Measurements from ENCODE around the gene MKX. TPM values are rescaled to one million over a fixed set of nuclear protein-coding genes. Genes with fewer than 3 reads are reported as not detected.

MKX gene
- total RNA-seq, 1 donor from 2014 or later: 3.9 TPM

DNA sequence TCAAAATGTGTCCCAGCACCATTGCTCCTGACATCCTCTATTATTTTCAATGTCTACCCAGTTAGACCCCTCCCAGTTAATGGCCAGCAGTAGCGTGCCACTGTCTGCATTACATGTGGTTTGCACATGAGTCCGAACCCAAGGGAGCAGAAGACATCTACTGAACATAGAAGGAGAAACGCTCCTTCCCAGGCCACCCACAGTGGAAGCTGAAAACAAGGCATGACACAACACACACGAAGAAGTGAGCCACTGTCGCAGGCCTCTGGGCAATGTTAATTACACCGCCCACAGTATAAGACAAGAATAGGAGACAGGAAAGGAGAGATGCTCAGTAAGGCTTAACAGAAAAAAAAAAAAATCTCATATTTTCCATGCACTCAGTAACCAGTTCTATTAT, 50.5 kb downstream of the MKX start:
- Histone ChIP-seq H3K4me3 (ENCODE audit: insufficient read depth, low read depth, low read length) (no peak overlapping the region), H3K27ac (ENCODE audit: low read depth, low read length) (no peak overlapping the region), H3K36me3 (ENCODE audit: insufficient read depth, low read length) (no peaks in the 10 kb centered on the region), H3K79me2 (ENCODE audit: insufficient read depth, low read length) (no peaks in the 10 kb centered on the region), H3K27me3 (ENCODE audit: insufficient read depth, low read length) (no peaks in the 10 kb centered on the region), H4K20me1 (ENCODE audit: insufficient read depth, low read length) (no peaks in the 10 kb centered on the region), H3K9me3 (ENCODE audit: insufficient read depth, low read depth, low read length) (no peaks in the 10 kb centered on the region), H3K9ac (ENCODE audit: low read length) (no peak overlapping the region), H3K4me1 (ENCODE audit: insufficient read depth, low read length) (no peaks in the 10 kb centered on the region), H3K4me2 (ENCODE audit: low read length) (no peak overlapping the region), H2AFZ (ENCODE audit: low read depth, low read length) (no peak overlapping the region)
- no peak overlapping the region for H3K4me3 Mint-ChIP-seq (ENCODE audit: unreplicated experiment)
- no peak for FAIRE-seq
- no peak overlapping the region for H3K27ac Mint-ChIP-seq (ENCODE audit: unreplicated experiment)
- no peaks in the 10 kb centered on the region for H3K36me3 Mint-ChIP-seq (ENCODE audit: low read depth, unreplicated experiment)
- H3K27me3 Mint-ChIP-seq (ENCODE audit: low read depth, unreplicated experiment): no peaks in the 10 kb centered on the region
- peaks cover 9% of the 10 kb centered on the region for H3K4me1 Mint-ChIP-seq (ENCODE audit: low read depth, unreplicated experiment)
- TF ChIP-seq, protein P1, sequence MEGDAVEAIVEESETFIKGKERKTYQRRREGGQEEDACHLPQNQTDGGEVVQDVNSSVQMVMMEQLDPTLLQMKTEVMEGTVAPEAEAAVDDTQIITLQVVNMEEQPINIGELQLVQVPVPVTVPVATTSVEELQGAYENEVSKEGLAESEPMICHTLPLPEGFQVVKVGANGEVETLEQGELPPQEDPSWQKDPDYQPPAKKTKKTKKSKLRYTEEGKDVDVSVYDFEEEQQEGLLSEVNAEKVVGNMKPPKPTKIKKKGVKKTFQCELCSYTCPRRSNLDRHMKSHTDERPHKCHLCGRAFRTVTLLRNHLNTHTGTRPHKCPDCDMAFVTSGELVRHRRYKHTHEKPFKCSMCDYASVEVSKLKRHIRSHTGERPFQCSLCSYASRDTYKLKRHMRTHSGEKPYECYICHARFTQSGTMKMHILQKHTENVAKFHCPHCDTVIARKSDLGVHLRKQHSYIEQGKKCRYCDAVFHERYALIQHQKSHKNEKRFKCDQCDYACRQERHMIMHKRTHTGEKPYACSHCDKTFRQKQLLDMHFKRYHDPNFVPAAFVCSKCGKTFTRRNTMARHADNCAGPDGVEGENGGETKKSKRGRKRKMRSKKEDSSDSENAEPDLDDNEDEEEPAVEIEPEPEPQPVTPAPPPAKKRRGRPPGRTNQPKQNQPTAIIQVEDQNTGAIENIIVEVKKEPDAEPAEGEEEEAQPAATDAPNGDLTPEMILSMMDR (IDR thresholded peaks at IDR 0.05; ENCODE audit: insufficient read depth, low read depth, low read length): no peak
- no peak for TF ChIP-seq EZH2 (IDR thresholded peaks at IDR 0.05; ENCODE audit: insufficient read depth, low read length)
- no peaks in the 10 kb centered on the region for H3K9me3 Mint-ChIP-seq (ENCODE audit: unreplicated experiment)
- no peak for DNase-seq (ENCODE audit: low read depth)

GRCh38 chr10:27692663-27693062, 53.0 kb downstream of the MKX start:
- H3K27ac ChIP-seq (ENCODE audit: low read depth, low read length): no peak overlapping the region
- no peaks in the 10 kb centered on the region for H3K79me2 ChIP-seq (ENCODE audit: insufficient read depth, low read length)
- no peak overlapping the region for H3K4me3 Mint-ChIP-seq (ENCODE audit: unreplicated experiment)
- FAIRE-seq (no peak), DNase-seq (ENCODE audit: low read depth) (no peak)
- no peaks in the 10 kb centered on the region for H3K4me1 ChIP-seq (ENCODE audit: insufficient read depth, low read length)
- H3K9ac ChIP-seq (ENCODE audit: low read length): no peak overlapping the region
- H3K4me3 ChIP-seq (ENCODE audit: insufficient read depth, low read depth, low read length): no peak overlapping the region
- TF ChIP-seq, protein P1 (IDR thresholded peaks at IDR 0.05; ENCODE audit: insufficient read depth, low read depth, low read length): no peak
- TF ChIP-seq EZH2 (IDR thresholded peaks at IDR 0.05; ENCODE audit: insufficient read depth, low read length): no peak
- no peaks in the 10 kb centered on the region for H3K27me3 ChIP-seq (ENCODE audit: insufficient read depth, low read length)
- H3K27me3 Mint-ChIP-seq (ENCODE audit: low read depth, unreplicated experiment): no peaks in the 10 kb centered on the region
- no peak overlapping the region for H3K4me2 ChIP-seq (ENCODE audit: low read length)
- no peak overlapping the region for H3K27ac Mint-ChIP-seq (ENCODE audit: unreplicated experiment)
- no peaks in the 10 kb centered on the region for H4K20me1 ChIP-seq (ENCODE audit: insufficient read depth, low read length)
- H2AFZ ChIP-seq (ENCODE audit: low read depth, low read length): no peak overlapping the region
- H3K9me3 Mint-ChIP-seq (ENCODE audit: unreplicated experiment): peaks cover 7% of the 10 kb centered on the region
- H3K36me3 Mint-ChIP-seq (ENCODE audit: low read depth, unreplicated experiment): no peaks in the 10 kb centered on the region
- no peaks in the 10 kb centered on the region for H3K9me3 ChIP-seq (ENCODE audit: insufficient read depth, low read depth, low read length)
- no peaks in the 10 kb centered on the region for H3K36me3 ChIP-seq (ENCODE audit: insufficient read depth, low read length)
- peaks cover 9% of the 10 kb centered on the region for H3K4me1 Mint-ChIP-seq (ENCODE audit: low read depth, unreplicated experiment)

DNA sequence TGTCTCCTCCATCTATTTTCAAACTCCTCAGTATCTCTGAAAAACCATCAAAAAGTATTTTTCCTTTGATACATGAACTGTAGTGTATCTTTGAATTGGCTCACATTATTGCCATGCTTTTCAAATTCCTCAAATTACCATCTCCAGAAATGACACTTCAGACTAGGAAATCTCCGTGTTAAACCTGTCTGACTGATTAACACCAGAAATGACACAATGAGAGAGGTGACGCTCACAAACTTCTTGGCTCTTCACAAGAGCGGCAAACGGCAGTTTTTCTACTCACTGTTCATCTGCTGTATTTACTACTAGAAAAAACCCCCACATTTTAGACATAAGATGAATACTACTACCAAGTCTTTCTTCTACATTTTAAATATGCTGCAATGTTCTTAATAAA, 56.6 kb downstream of the MKX start:
- H3K27ac ChIP-seq (ENCODE audit: low read depth, low read length): no peak overlapping the region
- H3K79me2 ChIP-seq (ENCODE audit: insufficient read depth, low read length): no peaks in the 10 kb centered on the region
- H3K36me3 Mint-ChIP-seq (ENCODE audit: low read depth, unreplicated experiment): no peaks in the 10 kb centered on the region
- H4K20me1 ChIP-seq (ENCODE audit: insufficient read depth, low read length): no peaks in the 10 kb centered on the region
- peaks cover 7% of the 10 kb centered on the region for H3K9me3 Mint-ChIP-seq (ENCODE audit: unreplicated experiment)
- H3K4me3 ChIP-seq (ENCODE audit: insufficient read depth, low read depth, low read length): no peak overlapping the region
- H3K27ac Mint-ChIP-seq (ENCODE audit: unreplicated experiment): no peak overlapping the region
- no peak overlapping the region for H3K9ac ChIP-seq (ENCODE audit: low read length)
- no peak overlapping the region for H3K4me3 Mint-ChIP-seq (ENCODE audit: unreplicated experiment)
- H3K4me1 ChIP-seq (ENCODE audit: insufficient read depth, low read length): no peaks in the 10 kb centered on the region
- no peak overlapping the region for H2AFZ ChIP-seq (ENCODE audit: low read depth, low read length)
- TF ChIP-seq, protein P1 (IDR thresholded peaks at IDR 0.05; ENCODE audit: insufficient read depth, low read depth, low read length): no peak
- no peak for TF ChIP-seq EZH2 (IDR thresholded peaks at IDR 0.05; ENCODE audit: insufficient read depth, low read length)
- no peak overlapping the region for H3K4me2 ChIP-seq (ENCODE audit: low read length)
- no peaks in the 10 kb centered on the region for H3K27me3 ChIP-seq (ENCODE audit: insufficient read depth, low read length)
- H3K4me1 Mint-ChIP-seq (ENCODE audit: low read depth, unreplicated experiment): peaks cover 5% of the 10 kb centered on the region
- H3K36me3 ChIP-seq (ENCODE audit: insufficient read depth, low read length): no peaks in the 10 kb centered on the region
- H3K27me3 Mint-ChIP-seq (ENCODE audit: low read depth, unreplicated experiment): no peaks in the 10 kb centered on the region
- DNase-seq (ENCODE audit: low read depth) (no peak), FAIRE-seq (no peak)
- no peaks in the 10 kb centered on the region for H3K9me3 ChIP-seq (ENCODE audit: insufficient read depth, low read depth, low read length)
